A673 (cell line): ENCODE measurements around the gene MKNK1. TPM values are rescaled to one million over a fixed set of nuclear protein-coding genes. Genes with fewer than 3 reads are reported as not detected.

Experiments
- BruUV-seq: library from RNA; stranded (reverse); fragments of 400-500 nt; replicated peaks from 2 replicates; lab custom pipeline; 2021; lab: Mats Ljungman, UMichigan
- CTCF ChIA-PET: fragments of 300-600 bp; sonication (Branson Sonifier 250); formaldehyde crosslinking; loops from one replicate; lab custom pipeline; 2022; ENCODE audit warnings: antibody characterized with exemption; lab: Charles Lee
- POLR2A ChIA-PET: fragments of 300-600 bp; sonication (Branson Sonifier 250); formaldehyde crosslinking; loops from one replicate; lab custom pipeline; 2022; ENCODE audit warnings: antibody characterized with exemption; ENCODE audit not compliant: low non-redundant PET; lab: Charles Lee
- DNase-seq: peaks from one replicate; pipeline ENCODE4 v3.0.0-alpha.2; 2015; ENCODE audit warnings: low spot score
- H3K27ac ChIP-seq: fragments of 200-600 bp; sonication (generic); 2 replicates; pipeline ENCODE4 v1.5.1; 2016; ENCODE audit warnings: mixed run types, low read depth, mild to moderate bottlenecking, mixed read lengths, antibody characterized with exemption, low read length; ENCODE audit not compliant: poor library complexity, severe bottlenecking
- H3K27me3 ChIP-seq: fragments of 200-600 bp; sonication (generic); replicated peaks from 2 replicates; pipeline ENCODE4 v1.6.1; 2017; ENCODE audit warnings: mixed run types, low read depth, mild to moderate bottlenecking, mixed read lengths, antibody characterized with exemption, low read length; ENCODE audit not compliant: insufficient read depth, poor library complexity
- H3K36me3 ChIP-seq: fragments of 200-600 bp; sonication (generic); 2 replicates; pipeline ENCODE4 v1.6.1; 2016; ENCODE audit warnings: mixed run types, mild to moderate bottlenecking, mixed read lengths, antibody characterized with exemption, low read length; ENCODE audit not compliant: insufficient read depth, poor library complexity, severe bottlenecking
- H3K4me1 ChIP-seq: fragments of 200-600 bp; sonication (generic); 2 replicates; pipeline ENCODE4 v1.6.1; 2017; ENCODE audit warnings: mixed run types, mild to moderate bottlenecking, mixed read lengths, antibody characterized with exemption, low read length; ENCODE audit not compliant: insufficient read depth, poor library complexity, severe bottlenecking
- H3K4me3 ChIP-seq: fragments of 200-600 bp; sonication (generic); 2 replicates; pipeline ENCODE4 v1.5.1; 2016; ENCODE audit warnings: low read depth, mixed run types, mild to moderate bottlenecking, mixed read lengths, low read length; ENCODE audit not compliant: poor library complexity, severe bottlenecking
- H3K9me3 ChIP-seq: fragments of 200-600 bp; sonication (generic); 2 replicates; pipeline ENCODE4 v1.6.1; 2016; ENCODE audit warnings: mixed run types, low read depth, mild to moderate bottlenecking, mixed read lengths, antibody characterized with exemption, low read length; ENCODE audit not compliant: poor library complexity, severe bottlenecking
- CTCF ChIP-seq: fragments of 300-800, 200-600 bp; sonication (generic); conservative IDR thresholded peaks from 2 replicates; pipeline ENCODE4 v1.5.1; 2017; ENCODE audit warnings: low read depth, mild to moderate bottlenecking, antibody characterized with exemption, low read length, moderate library complexity, mixed read lengths
- EZH2 ChIP-seq: fragments of 200-600 bp; sonication (generic); IDR thresholded peaks from 2 replicates; pipeline ENCODE4 v1.6.1; 2017; ENCODE audit warnings: borderline replicate concordance, low read depth, mild to moderate bottlenecking, mixed read lengths, antibody characterized with exemption, low read length; ENCODE audit not compliant: poor library complexity, severe bottlenecking
- intact Hi-C: fragments of 100-400 bp; cut with micrococcal nuclease; formaldehyde crosslinking; loops from one replicate; pipeline ENCODE4 v1.10.0; 2022; ENCODE audit not compliant: unreplicated experiment
- total RNA-seq: library from RNA; stranded (reverse); gene quantifications from 2 replicates; pipeline ENCODE4 v1.2.3, GENCODE V29; 2021

Gene MKNK1
- total RNA-seq, 1 experiment from 2014 or later, result 22.7 TPM

DNA sequence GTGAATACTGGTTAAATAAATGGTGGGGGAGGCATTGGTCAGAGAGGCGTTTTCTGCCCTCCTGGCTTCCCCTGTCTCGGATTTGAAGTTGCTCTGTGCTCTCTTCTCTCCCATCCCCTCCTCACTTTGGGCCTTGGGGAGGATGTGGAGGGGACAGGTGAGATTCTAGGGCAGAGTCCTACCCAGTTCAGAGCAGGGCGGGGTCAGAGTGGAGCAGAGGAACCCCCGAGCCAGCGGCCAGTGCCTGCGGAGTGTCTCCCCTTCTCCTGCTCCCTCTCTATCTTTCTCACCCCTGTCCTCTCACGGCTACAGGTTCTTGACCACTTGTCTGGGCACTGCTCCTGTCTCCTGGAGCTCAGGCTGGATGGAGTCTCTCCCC lies 60.7 kb downstream of the MKNK1 start:
- no peak for TF ChIP-seq CTCF
- no peak for TF ChIP-seq EZH2
- Histone ChIP-seq H3K27ac (no peak overlapping the region), H3K4me1 (no peaks in the 10 kb centered on the region), H3K9me3 (no peaks in the 10 kb centered on the region), H3K36me3 (no peaks in the 10 kb centered on the region), H3K4me3 (no peak overlapping the region), H3K27me3 (peaks cover 49% of the 10 kb centered on the region)
- intact Hi-C loops, result no loop called here
- no TSS peak for BruUV-seq
- DNase-seq, result no peak
- POLR2A ChIA-PET, result no interaction called here
- CTCF ChIA-PET, result no interaction called here

DNA sequence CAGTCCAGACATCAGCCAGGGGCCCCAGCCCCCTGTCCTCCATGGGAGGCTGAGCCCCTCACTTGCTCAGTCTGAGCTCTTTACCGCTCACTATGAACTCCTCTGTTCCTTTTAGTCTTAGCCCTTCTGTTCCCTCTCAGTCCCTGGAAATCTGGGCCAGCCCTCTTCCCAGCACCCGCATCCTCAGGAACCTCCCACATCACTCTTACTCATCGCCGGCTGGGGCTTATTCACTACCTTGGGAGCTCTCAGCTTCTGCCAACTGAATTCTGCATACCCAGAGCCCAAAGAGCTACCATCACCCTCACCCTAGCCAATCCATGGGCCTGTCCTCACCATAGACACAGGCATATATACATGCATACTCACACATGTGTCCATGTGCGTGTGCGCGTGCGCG lies 64.1 kb downstream of the MKNK1 start:
- Histone ChIP-seq H3K9me3 (no peaks in the 10 kb centered on the region), H3K27ac (no peak overlapping the region), H3K36me3 (no peaks in the 10 kb centered on the region), H3K4me3 (no peak overlapping the region), H3K4me1 (no peaks in the 10 kb centered on the region), H3K27me3 (peaks cover 57% of the 10 kb centered on the region)
- BruUV-seq, result no TSS peak
- ChIA-PET POLR2A (no interaction called here), CTCF (no interaction called here)
- DNase-seq, result no peak
- TF ChIP-seq EZH2 (no peak), CTCF (no peak)
- intact Hi-C loops, result no loop called here

GRCh38 chr1:46538147-46538546 lies 65.9 kb downstream of the MKNK1 start:
- Histone ChIP-seq H3K9me3 (no peaks in the 10 kb centered on the region), H3K4me3 (no peak overlapping the region), H3K27ac (no peak overlapping the region), H3K4me1 (no peaks in the 10 kb centered on the region), H3K27me3 (peaks cover 56% of the 10 kb centered on the region), H3K36me3 (no peaks in the 10 kb centered on the region)
- no TSS peak for BruUV-seq
- DNase-seq, result no peak
- TF ChIP-seq CTCF, result no peak
- TF ChIP-seq EZH2, result no peak
- intact Hi-C loops, result no loop called here
- POLR2A ChIA-PET, result no interaction called here
- CTCF ChIA-PET, result interaction anchor here (0.6 to 1.5 kb wide), 2 partner anchors 96 to 132 kb away, joined by 3 to 11 read pairs; no protein-coding TSS in a partner anchor
